OCI-LY7 (cell line): Measurements from ENCODE around the gene FIG4.
"Not testable (repeated sequence)": the region's sequence is repeated elsewhere in the genome, so short reads cannot be mapped to it uniquely, and the experiment has no call there.

Experiments
- EZH2phosphoT487 ChIP-seq: fragments of 200-600 bp; sonication (generic); IDR thresholded peaks from 2 replicates; pipeline ENCODE4 v1.6.1; 2018; ENCODE audit warnings: low read depth, borderline replicate concordance, mild to moderate bottlenecking, mixed run types, antibody characterized with exemption, low read length, moderate library complexity, mixed read lengths
- TF ChIP-seq, protein P1 (sequence below): fragments of 200-600 bp; sonication (generic); conservative IDR thresholded peaks from 2 replicates; pipeline ENCODE4 v1.5.1; 2014; ENCODE audit warnings: mild to moderate bottlenecking, antibody characterized with exemption, low read length, moderate library complexity, mixed read lengths

GRCh38 chr6:109725250-109725649, 34.2 kb downstream of the FIG4 start:
- TF ChIP-seq, protein P1, sequence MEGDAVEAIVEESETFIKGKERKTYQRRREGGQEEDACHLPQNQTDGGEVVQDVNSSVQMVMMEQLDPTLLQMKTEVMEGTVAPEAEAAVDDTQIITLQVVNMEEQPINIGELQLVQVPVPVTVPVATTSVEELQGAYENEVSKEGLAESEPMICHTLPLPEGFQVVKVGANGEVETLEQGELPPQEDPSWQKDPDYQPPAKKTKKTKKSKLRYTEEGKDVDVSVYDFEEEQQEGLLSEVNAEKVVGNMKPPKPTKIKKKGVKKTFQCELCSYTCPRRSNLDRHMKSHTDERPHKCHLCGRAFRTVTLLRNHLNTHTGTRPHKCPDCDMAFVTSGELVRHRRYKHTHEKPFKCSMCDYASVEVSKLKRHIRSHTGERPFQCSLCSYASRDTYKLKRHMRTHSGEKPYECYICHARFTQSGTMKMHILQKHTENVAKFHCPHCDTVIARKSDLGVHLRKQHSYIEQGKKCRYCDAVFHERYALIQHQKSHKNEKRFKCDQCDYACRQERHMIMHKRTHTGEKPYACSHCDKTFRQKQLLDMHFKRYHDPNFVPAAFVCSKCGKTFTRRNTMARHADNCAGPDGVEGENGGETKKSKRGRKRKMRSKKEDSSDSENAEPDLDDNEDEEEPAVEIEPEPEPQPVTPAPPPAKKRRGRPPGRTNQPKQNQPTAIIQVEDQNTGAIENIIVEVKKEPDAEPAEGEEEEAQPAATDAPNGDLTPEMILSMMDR, result not testable (repeated sequence)
- not testable (repeated sequence) for TF ChIP-seq EZH2phosphoT487
